Right forelimb (tissue), 1 donor: ENCODE measurements around the gene ADGB.
"Not testable (repeated sequence)": the region's sequence is repeated elsewhere in the genome, so short reads cannot be mapped to it uniquely, and the experiment has no call there.

Source experiments
- DNase-seq: peaks from one replicate; pipeline ENCODE4 v3.0.0-alpha.2; 2018

ADGB gene

DNA sequence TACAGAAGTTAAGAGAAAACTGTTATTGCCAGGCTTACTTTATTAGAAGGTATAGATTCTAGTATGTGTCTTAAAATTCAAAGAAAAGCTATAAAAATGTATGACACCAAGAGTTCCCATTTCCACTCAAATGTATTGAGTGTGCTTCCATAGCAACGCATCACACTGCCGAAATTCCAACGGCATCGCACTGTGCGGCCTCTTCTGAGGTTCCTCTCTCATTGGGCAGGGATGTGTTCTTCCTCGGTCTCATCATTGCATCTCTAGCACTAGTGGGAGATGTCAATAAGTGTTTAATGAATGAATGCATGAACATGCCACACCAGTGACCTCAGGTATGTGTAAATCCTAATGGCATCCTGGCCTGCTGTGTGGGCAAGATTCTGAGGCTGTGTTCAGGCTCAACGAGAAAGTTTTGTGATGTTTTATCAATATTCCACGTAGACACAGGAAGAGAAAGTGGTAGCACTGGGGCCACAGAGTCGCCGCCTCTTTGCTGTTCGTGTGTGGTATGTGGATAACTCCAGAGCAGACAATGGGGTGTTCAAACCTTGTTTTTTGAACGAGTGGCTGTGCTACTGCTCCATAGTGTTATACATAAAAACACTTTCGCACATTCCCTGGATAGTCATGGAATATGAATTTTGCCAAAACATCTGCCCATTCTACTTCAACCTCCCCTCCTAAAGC is 171.6 kb downstream of the ADGB start:
- no peak for DNase-seq

DNA sequence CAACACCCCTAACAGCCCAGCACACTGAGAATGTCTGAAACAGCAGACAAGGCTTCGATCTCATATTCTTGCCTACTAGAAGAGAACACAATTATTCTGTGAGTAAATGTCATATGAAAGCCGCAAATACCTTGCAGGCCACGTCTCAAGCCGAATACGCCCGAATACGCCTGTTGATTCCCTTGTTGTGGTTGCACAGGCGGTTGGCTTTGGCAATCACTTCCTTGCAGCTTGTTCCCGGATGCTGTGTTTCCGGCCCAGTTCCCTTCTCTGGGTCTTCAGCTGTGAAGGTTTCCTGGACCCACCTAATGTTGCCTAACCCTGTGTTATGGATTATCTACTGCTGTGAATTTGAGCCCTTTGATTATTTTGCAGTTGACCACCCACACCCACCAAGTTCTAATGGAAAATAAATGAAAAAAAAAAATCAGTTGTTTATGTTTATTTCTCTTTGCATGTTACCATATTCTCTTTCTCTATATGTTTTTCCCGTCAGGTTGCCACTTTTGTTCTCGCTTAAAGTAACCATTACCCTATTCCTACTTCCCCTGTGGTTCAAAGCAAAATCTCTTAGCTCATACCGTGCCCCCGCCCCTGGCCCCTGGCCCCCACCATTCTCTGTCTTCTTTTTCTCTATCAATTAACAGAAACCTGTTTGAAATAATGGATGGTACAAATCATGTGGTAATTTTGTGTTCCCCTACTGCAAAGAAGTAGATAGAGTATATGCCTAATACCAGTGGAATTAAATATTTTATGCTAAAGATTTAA is 172.4 kb downstream of the ADGB start:
- no peak for DNase-seq

DNA sequence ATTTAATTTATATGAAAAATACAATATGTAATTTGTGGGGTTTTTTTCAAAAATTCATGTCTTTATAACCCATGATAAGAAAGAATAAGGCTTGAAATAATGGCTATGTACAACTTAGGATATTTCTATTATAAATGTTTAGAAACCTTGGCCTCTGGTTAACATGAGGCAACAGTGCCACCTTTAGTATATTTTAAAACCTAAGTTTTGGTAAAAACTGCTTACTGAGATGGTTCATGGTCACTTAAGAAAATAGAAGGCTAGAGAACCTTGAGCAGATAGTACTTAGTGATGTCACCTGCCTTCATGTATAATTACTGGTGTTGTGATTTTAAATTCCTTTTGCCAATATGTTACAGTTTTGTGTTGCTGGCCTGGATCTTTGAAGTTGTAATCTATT is 176.4 kb downstream of the ADGB start:
- no peak for DNase-seq

DNA sequence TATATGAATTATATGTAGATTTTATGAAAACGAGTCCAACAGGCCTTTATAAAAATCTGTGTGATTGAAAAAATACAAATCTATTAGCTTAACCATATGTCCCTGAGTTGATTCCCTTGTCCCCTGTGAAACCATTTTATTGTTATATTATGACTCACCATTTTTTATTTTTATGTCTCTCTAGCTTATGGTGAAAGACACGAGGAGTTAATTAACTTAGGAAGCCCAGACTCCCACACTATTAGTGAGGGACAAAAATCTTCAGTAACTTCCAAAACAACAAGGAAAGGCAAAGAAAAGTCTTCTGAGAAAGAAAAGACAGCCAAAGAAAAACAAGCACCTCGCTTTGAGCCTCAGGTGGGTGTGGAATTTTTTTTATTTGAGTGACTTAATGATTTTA is 183.1 kb downstream of the ADGB start:
- DNase-seq: no peak

DNA sequence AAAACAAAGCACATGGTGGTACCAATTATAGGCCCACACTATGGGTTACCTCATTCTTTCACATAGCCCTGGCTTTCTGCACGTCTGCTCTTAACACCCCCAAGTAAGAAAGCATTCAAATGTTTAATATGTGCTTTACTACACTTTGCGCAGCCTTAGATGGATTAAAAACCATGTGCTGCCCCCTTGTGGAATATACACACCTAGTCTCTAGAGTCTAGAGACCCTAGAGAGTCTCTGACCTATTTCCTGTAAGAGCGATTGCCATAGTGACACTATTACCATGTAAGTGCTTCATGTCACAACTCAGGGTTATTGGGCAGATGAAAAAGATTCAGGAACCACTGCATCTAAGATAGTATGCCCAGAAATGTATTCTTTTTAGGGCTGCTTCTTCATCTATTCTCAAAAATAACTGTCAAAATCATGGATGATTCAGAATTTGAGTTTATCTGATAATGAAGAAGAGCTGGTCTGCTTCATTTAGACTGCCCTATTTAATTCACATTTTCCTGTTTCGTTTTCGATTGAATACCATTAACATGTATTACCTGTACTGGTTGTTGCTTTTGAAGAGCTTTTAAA is 186.3 kb downstream of the ADGB start:
- no peak for DNase-seq

DNA sequence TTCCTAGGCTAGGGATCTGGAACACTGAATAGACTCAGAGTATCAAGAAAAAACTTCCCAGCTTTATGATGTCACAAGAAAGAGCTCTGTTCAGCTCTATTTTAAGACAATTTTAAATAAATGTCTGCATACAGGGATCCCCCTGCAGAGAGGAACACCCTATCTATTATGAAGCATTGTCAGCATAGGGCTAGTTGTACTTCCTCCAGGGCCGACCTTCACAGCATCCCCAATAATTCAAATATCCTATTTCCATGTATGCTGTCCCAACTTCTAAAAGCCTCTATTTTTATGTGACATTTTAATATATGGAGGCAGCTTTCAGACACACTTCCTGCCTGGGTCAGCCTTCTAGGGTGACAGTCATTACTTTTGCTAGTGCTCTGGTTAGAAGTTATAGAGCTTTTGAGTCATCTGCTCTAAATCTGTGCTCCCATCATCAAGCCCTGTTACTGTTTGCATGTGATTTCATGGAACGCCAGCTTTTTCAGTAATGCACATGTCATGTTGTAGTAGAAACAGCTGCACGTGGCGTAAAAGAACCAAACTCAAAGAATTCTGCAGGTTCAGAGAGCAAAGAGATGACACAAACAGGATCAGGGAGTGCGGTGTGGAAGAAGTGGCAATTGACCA is 189.2 kb downstream of the ADGB start:
- no peak for DNase-seq

DNA sequence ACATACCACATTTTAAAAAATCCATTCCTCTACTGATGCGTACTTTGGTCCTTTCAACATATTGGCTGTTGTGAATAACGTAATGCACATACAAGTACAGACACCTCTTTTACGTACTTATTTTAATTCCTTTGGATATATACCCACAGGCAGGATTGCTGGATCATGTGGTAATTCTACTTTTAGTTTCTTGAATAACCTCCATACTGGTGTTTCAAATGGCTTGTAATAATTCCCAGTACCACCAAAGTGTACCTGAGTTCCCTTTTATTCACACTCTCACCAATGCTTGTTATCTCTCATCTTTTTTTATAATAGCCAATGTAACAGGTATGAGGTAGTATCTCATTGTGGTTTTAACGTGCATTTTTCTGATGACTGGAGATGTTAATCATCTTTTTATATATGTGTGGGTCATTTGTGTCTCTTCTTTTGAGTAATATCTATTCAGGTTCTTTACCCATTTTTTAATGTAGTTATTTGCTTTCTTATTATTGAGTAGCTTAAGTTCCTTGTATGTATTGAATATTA is 191.9 kb downstream of the ADGB start:
- DNase-seq: no peak

DNA sequence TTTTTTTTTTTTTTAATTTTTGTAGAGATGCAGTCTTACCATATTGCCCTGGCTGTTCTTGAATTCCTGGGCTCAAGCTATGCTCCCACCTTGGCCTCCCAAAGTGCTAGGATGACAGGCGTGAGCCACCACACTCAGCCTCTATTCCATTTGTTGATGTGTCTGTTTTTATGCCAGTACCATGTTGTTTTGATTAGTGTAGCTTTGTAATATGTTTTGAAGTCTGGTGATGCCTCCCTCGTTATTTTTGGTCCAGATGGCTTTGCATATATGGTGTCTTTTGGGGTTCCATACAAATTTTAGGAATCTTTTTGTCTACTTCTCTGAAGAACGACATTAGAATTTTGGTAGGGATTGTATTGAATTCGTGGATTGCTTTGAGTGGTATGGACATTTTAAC is 193.2 kb downstream of the ADGB start:
- DNase-seq: no peak

DNA sequence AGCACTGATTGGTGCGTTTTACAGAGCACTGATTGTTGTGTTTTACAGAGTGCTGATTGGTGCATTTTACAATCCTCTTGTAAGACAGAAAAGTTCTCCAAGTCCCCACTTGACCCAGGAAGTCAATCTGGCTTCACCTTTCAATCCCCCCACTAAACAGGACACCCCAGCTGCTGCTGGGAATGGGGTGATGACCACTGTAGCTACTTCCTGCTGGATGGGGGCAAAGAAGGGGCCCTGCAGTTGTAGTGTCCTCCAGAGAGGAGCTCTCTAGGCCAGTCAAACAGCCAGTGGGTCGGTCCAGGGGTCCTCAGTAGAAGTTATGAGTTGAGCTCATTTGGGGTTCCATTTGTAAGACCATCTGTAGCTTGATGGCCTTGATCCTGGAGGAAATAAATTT is 194.4 kb downstream of the ADGB start:
- DNase-seq: not testable (repeated sequence)

DNA sequence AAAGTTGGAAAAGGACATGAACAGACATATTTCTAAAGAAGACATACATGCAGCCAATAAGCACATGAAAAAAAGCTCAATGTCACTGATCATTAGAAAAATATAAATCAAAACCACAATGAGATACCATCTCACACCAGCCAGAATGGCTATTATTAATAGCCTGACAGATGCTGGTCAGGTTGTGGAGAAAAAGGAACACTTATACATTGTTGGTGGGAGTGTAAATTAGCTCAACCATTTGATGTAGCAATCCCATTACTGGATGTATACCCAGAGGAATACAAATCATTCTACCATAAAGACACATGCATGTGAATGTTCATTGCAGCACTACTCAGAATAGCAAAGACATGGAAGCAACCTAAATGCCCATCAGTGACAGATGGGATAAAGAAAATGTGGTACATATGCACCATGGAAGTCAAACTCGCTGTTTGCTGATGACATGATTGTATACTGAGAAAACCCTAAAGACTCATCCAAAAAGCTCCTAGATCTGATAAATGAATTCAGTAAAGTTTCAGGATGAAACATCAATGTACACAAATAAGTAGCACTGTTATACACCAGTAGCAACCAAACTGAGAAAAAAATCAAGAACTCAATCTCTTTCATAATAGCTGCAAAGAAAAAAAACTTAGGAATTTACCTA is 196.8 kb downstream of the ADGB start:
- DNase-seq: no peak

DNA sequence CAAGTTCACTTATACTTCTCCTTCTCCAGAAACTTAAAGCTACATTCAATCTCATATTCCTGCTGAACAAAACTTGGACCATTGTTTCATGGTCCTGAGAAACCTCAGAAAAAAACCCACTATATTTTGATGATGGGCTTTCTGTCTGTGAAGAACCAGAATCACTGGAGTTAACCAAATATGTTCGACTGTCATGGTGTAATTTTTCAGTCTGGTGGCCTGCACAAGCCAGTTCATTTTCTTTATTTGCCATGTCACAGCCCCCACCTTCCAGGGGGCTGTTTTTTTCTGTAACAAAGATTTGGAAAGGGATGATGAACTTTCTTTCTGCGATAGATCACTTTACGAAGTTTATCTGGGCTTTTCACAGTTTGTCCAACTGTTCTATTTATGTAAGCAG is 204.4 kb downstream of the ADGB start:
- DNase-seq: not testable (repeated sequence)

DNA sequence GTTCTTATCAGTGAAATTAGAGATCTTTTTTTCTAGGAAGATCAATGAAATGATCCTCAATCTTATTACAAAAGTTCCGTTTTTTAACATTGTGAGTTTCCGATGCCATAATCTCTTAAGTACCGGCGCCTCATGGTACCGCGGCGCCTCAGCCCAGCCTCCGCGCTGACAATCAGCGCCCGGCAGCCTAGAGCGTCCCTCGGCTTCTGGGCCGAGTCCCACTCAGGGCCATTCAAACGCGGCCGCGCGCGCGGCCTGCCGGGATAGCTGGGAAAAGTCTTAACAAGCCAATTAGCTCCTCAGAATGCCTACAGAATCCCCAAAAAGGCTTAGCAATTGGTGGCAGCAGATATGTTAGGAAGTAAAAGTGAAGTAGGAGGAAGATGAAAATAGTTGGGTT is 204.8 kb downstream of the ADGB start:
- peak; percentile 46 for DNase-seq

DNA sequence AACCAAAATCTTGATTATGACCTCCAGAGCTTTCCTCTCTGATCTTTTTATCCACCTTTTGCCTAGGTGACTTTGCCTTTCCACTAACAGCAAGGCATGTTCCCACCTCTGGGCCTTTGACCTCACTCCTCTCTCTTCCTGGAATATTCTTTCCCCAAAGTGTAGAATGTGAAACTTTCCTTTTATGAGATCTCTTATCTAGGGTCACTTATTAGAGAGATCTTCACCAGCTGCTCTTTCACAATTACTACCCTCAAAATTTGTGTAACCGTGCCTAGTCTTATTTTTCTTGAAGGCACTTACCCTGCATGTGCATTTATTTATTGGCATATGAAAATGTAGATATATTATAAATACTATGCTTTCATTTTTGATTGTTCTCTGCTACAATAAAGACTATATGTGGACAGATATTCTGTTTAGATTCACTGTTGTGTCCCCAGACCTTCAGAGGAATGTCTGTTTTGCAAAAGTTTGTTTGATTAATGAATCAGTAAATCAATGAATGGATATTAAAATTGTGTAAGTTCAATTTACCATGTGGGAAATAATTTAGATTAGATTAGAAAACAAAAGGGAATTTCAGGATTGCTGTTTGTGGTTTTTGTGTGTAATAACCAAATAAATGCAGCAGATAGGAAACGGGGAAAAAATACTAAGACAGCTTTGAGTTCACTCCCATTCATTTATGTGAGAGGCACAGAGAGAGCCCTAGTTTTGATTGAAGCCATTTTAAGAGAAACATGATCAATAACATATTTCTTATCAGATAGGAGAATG is 207.0 kb downstream of the ADGB start:
- DNase-seq: no peak

DNA sequence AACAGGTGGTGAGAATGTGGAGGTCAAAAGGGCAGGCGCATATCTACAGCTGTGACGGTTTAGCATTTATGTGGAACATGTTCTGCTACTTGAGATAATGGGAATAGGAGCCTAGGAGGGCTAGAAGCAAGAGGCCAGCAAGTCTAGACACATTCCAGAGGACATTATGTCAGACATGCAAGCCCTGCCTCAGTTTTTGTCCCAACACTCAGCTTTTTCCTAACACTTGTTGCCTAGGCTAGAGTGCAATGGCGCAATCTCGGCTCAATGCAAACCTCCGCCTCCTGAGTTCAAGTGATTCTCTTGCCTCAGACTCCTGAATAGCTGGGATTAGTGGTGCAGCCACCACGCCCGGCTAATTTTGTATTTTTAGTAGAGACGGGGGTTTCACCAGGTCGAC is 210.2 kb downstream of the ADGB start:
- not testable (repeated sequence) for DNase-seq

DNA sequence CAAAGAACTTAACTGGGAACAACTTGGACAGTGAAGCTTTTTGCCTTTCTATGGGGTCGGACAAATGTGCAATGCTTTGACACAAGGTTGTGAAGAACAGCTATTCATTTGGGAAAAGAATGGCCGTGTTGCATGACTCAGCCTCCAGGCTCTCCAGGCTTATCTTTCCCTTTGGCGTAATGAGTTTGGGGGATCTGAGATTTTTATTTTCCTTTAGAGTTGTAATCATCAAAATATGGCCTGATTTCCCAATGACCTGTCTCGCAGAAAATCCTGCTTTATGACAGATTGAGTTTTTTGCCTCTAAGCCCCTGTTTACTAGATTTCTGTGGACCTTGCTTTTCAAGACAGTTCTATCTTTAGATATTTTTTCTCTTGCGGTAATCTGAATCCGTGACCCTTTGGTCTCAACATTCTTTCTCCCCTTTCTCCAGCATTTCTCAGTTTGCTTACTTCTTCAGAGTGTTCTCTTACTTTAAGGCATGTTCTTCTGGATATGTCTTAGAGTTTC is 214.1 kb downstream of the ADGB start:
- not testable (repeated sequence) for DNase-seq

DNA sequence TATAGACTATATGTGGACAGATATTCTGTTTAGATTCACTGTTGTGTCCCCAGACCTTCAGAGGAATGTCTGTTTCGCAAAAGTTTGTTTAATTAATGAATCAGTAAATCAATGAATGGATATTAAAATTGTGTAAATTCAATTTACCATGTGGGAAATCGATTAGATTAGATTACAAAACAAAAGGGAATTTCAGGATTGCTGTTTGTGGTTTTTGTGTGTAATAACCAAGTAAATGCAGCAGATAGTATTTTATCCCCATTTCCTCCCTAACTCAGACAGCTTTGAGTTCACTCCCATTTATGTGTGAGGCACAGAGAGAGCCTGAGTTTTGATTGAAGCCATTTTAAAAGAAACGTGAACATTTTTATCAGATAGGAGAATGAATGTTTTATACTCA is 214.8 kb downstream of the ADGB start:
- DNase-seq: no peak

DNA sequence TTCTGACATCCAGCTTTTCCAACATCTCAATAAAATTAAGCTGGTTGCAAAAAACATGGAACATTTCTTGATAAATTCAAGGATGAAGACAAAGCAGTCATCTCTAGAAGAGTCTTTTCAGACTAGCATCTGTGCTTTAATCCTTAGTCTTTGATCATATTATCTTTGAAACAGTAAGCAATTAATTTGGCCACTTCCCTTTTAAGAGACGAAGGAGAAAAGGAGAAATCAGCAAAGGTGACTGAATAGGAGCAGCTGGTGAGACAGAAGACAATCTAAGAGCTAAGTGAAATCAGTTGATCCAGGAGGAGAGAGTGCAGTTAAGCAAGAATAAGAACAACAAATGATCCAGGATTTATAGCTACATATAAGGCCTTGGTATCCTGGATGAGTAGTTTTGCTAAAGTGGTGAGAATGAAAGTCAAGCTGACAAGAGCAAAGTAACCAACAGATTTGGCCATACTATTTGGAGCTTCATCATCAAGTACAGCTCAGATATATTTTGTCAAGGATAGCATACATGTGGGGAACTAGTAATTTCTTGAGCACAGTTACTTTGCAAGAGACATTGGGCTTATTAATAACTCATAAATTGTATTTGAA is 215.5 kb downstream of the ADGB start:
- no peak for DNase-seq

DNA sequence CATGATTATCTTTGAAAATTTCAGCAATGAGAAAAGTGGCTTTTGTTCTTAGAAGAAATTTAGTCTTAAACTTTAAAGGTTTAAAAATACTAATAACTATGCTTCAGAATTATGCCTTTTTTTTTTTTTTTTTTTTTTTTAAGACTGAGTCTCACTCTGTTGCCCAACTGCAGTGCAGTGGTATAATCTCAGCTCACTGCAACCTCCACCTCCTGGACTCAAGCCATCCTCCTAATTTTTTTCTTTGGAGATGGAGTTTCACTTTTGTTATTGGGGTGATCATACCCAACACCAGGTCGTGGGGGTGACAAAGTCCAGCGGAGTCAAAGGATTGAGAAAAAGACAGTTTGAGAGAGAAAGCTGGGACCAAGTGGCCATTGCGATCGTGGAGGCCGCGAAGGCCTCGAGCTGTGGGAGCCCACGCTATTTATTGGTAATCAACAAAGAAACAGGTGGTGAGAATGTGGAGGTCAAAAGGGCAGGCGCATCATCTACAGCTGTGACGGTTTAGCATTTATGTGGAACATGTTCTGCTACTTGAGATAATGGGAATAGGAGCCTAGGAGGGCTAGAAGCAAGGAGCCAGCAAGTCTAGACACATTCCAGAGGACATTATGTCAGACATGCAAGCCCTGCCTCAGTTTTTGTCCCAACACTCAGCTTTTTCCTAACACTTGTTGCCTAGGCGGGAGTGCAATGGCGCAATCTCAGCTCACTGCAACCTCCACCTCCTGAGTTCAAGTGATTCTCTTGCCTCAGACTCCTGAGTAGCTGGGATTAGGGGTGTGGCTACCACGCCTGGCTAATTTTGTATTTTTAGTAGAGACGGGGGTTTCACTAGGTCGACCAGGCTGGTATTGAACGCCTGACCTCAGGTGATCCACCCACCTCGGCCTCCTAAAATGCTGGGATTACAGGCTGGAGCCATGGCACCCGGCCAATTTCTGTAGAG is 217.0 kb downstream of the ADGB start:
- DNase-seq: not testable (repeated sequence)

DNA sequence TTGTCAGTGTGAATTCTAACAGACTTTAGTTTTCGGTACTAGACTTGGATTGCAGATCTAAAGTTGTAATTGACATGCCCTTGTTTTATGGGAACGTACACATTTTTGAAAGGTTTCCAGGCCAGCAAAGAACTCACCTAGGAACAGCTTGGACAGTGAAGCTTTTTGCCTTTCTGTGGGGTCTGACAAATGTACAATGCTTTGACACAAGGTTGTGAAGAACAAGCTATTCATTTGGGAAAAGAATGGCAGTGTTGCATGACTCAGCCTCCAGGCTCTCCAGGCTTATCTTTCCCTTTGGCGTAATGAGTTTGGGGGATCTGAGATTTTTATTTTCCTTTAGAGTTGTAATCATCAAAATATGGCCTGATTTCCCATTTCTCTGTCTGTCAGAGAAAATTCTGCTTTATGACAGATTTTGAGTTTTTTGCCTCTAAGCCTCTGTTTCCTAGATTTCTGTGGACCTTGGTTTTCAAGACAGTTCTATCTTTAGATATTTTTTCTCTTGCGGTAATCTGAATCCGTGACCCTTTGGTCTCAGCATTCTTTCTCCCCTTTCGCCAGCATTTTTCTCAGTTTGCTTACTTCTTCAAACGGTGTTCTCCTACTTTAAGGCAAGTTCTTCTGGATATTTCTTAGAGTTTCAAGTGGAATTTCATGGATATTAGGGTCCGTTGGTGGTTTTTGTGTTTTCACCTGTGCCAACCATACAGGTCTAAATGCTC is 221.0 kb downstream of the ADGB start:
- DNase-seq: no peak
